ENCODE data around the gene ZIC5.

- TF ChIP-seq CTCF (conservative IDR thresholded peaks at IDR 0.05; ENCODE audit: low read depth, low read length) (no peak), EZH2 (IDR thresholded peaks at IDR 0.05; ENCODE audit: low read length, unreplicated experiment) (no peak)
Observed at GRCh38 chr13:99989276-99990125, 17.9 kb upstream of the ZIC5 start.
